K562 (cell line): ENCODE measurements around the gene MAP3K15. TPM values are rescaled to one million over a fixed set of nuclear protein-coding genes. Genes with fewer than 3 reads are reported as not detected.

Experiments used
- ATAC-seq: fragments of 200-7000 bp; cut with Tn5 transposase; 3 replicates; pipeline ENCODE4 v1.9.1; 2020; ENCODE audit warnings: moderate library complexity
- Bru-seq: library from RNA; stranded (reverse); fragments of 400-500 nt; gene quantifications from one replicate; lab custom pipeline; 2021; lab: Mats Ljungman, UMichigan
- BruChase-seq, 2 experiments: library from RNA; stranded (reverse); fragments of 400-500 nt; gene quantifications; one replicate each; lab custom pipeline; 2021; lab: Mats Ljungman, UMichigan
- BruUV-seq: library from RNA; stranded (reverse); fragments of 400-500 nt; replicated peaks from 2 replicates; lab custom pipeline; 2021; lab: Mats Ljungman, UMichigan
- CTCF ChIA-PET: fragments of 300-600 bp; formaldehyde crosslinking; extraction: SDS; loops from one replicate; lab custom pipeline; 2021; ENCODE audit warnings: low intra/inter-chr PET ratio; lab: Yijun Ruan, JAX
- POLR2A ChIA-PET: fragments of 300-600, 350-650 bp; sonication (Branson Sonifier 250); formaldehyde crosslinking; extraction: SDS; loops from one replicate; lab custom pipeline; 2021; ENCODE audit warnings: antibody characterized with exemption, inconsistent platforms; lab: Yijun Ruan, JAX
- DNase-seq, 4 experiments: peaks; one replicate each; pipeline versions ENCODE4 v3.0.0 to v3.0.0-alpha.2; 2011 to 2018; ENCODE audit warnings: low spot score in 3 of 4, mixed read lengths in 3 of 4; ENCODE audit errors: extremely low read depth in 1 of 4
- FAIRE-seq: peaks from 2 replicates; lab custom pipeline; 2011; peaks lifted over from hg19 to GRCh38; lab: Jason Lieb, UNC
- H2AFZ ChIP-seq: 2 replicates; pipeline ENCODE4 v1.6.0; 2011; ENCODE audit warnings: low read depth, low read length, control low read depth, inconsistent platforms
- H3K27ac ChIP-seq: fragments of 200-600 bp; 3 replicates; pipeline ENCODE4 v1.8.0; 2011; ENCODE audit warnings: low read depth, mild to moderate bottlenecking, control low read depth, inconsistent platforms, low read length, moderate library complexity, mixed read lengths; ENCODE audit errors: extremely low read depth
- H3K27me3 ChIP-seq, 2 experiments: fragments of 300-600 bp in 1 of 2; 2 replicates in 1 of 2; 3 replicates in 1 of 2; pipeline versions ENCODE4 v1.6.0 to v1.8.0; 2011; ENCODE audit warnings: inconsistent platforms in 2 of 2, low read length in 2 of 2, mild to moderate bottlenecking in 1 of 2, mixed read lengths in 1 of 2, moderate library complexity in 1 of 2; ENCODE audit not compliant: control insufficient read depth in 2 of 2, insufficient read depth in 2 of 2
- H3K36me3 ChIP-seq: fragments of 300-600 bp; 3 replicates; pipeline ENCODE4 v1.8.0; 2011; ENCODE audit warnings: mild to moderate bottlenecking, low read length, inconsistent platforms; ENCODE audit not compliant: control insufficient read depth, insufficient read depth
- H3K4me1 ChIP-seq, 2 experiments: fragments of 200-600 bp in 1 of 2; replicated peaks in 1 of 2; 2 replicates in 1 of 2; 3 replicates in 1 of 2; pipeline versions ENCODE4 v1.5.1 to v1.8.0; 2011; ENCODE audit warnings: inconsistent platforms in 2 of 2, low read length in 2 of 2, mild to moderate bottlenecking in 1 of 2, mixed read lengths in 1 of 2, moderate library complexity in 1 of 2; ENCODE audit not compliant: control insufficient read depth in 2 of 2, insufficient read depth in 2 of 2
- H3K4me2 ChIP-seq: 2 replicates; pipeline ENCODE4 v1.6.1; 2011; ENCODE audit warnings: low read length, control low read depth, inconsistent platforms, mixed read lengths; ENCODE audit not compliant: insufficient read depth
- H3K4me3 ChIP-seq: fragments of 200-600 bp; sonication (generic), shearing (Covaris generic); 2 replicates; pipeline ENCODE4 v1.5.1; 2016; ENCODE audit warnings: control low read depth, inconsistent platforms
- H3K79me2 ChIP-seq: fragments of 200-600 bp; 3 replicates; pipeline ENCODE4 v1.8.0; 2011; ENCODE audit warnings: low read length, inconsistent platforms; ENCODE audit not compliant: control insufficient read depth, insufficient read depth
- H3K9ac ChIP-seq, 2 experiments: 2 replicates each; pipeline versions ENCODE4 v1.6.0 to v1.6.1; 2011; ENCODE audit warnings: low read depth in 2 of 2, low read length in 2 of 2, control low read depth in 1 of 2, inconsistent platforms in 1 of 2, mild to moderate bottlenecking in 1 of 2, mixed read lengths in 1 of 2; ENCODE audit not compliant: insufficient read depth in 1 of 2
- H3K9me1 ChIP-seq: one replicate; pipeline ENCODE4 v1.6.0; 2011; ENCODE audit warnings: inconsistent platforms, mild to moderate bottlenecking, low read length, moderate library complexity; ENCODE audit not compliant: control insufficient read depth, insufficient read depth
- H3K9me3 ChIP-seq: replicated peaks from 2 replicates; pipeline ENCODE4 v1.5.1; 2011; ENCODE audit warnings: low read depth, low read length, inconsistent platforms; ENCODE audit not compliant: control insufficient read depth, insufficient read depth
- H4K20me1 ChIP-seq: replicated peaks from 2 replicates; pipeline ENCODE4 v1.6.1; 2011; ENCODE audit warnings: low read length, inconsistent platforms, mixed read lengths; ENCODE audit not compliant: control insufficient read depth, insufficient read depth
- CSDE1 ChIP-seq, 2 experiments: fragments of 450-650 bp; IDR thresholded peaks; 2 replicates each; pipeline ENCODE4 v1.6.1; 2016; ENCODE audit warnings: mild to moderate bottlenecking in 1 of 2
- CXXC5 ChIP-seq: fragments of 250-450 bp; sonication (Bioruptor Pico); IDR thresholded peaks from 2 replicates; pipeline ENCODE4 v1.8.0; 2022; ENCODE audit warnings: inconsistent platforms, mild to moderate bottlenecking, moderate library complexity
- ETS2 ChIP-seq: IDR thresholded peaks from 2 replicates; pipeline ENCODE4 v1.6.1; 2016; ENCODE audit warnings: borderline replicate concordance, missing genetic modification characterization, mild to moderate bottlenecking, moderate library complexity, missing compliant biosample characterization; ENCODE audit not compliant: poor library complexity, severe bottlenecking
- FOXA3 ChIP-seq, 2 experiments: fragments of 450-650 bp in 1 of 2; sonication (generic) in 1 of 2; formaldehyde crosslinking; IDR thresholded peaks in 1 of 2; conservative IDR thresholded peaks in 1 of 2; 2 replicates each; pipeline versions ENCODE4 v1.4.0 to v1.8.0; 2020 to 2022; ENCODE audit warnings: mild to moderate bottlenecking in 2 of 2, missing genetic modification reagents in 1 of 2
- ILF3 ChIP-seq: fragments of 450-650 bp; IDR thresholded peaks from 2 replicates; pipeline ENCODE4 v1.6.1; 2018; ENCODE audit warnings: antibody characterized with exemption, mild to moderate bottlenecking, moderate library complexity, borderline replicate concordance
- MCM2 ChIP-seq: fragments of 450-650 bp; IDR thresholded peaks from 2 replicates; pipeline ENCODE4 v1.6.1; 2017; ENCODE audit warnings: low read depth, mild to moderate bottlenecking
- THAP7 ChIP-seq: fragments of 250-450 bp; sonication (Bioruptor Pico); IDR thresholded peaks from 2 replicates; pipeline ENCODE4 v1.5.0; 2021
- TRIM24 ChIP-seq, 2 experiments: fragments of 450-650 bp; IDR thresholded peaks; 2 replicates each; pipeline ENCODE4 v1.6.1; 2016
- ZBTB43 ChIP-seq: sonication (generic); formaldehyde crosslinking; IDR thresholded peaks from 2 replicates; pipeline ENCODE4 v1.8.0; 2023; ENCODE audit warnings: mild to moderate bottlenecking, missing genetic modification reagents
- ZNF41 ChIP-seq: fragments of 250-450 bp; sonication (Bioruptor Pico); conservative IDR thresholded peaks from 2 replicates; pipeline ENCODE4 v1.4.0; 2020; ENCODE audit warnings: mild to moderate bottlenecking
- WGBS: fragments of 100-300 bp; shearing (Covaris generic); methylation state at CpG from one replicate; pipeline ENCODE4 v1.1.6; 2016; ENCODE audit warnings: low coverage, mixed read lengths; ENCODE audit not compliant: insufficient coverage; ENCODE audit errors: missing lambda C conversion rate; 5-methylcytosine and 5-hydroxymethylcytosine counted together
- in situ Hi-C: fragments of 300-500 bp; cut with MboI; formaldehyde crosslinking; loops from 4 replicates; pipeline ENCODE4 v1.15.0; 2018; ENCODE audit warnings: inconsistent platforms, mixed read lengths
- intact Hi-C: fragments of 100-400 bp; cut with micrococcal nuclease; formaldehyde crosslinking; loops from 2 replicates; pipeline ENCODE4 v1.14.2; 2022
- long read RNA-seq, 3 experiments: library from polyadenylated mRNA in 2 of 3; library from RNA in 1 of 3; unstranded in 2 of 3; stranded (forward) in 1 of 3; transcript quantifications; one replicate each; pipeline ENCODE4 v2.0.0, GENCODE V29; 2019 to 2022
- polyA minus RNA-seq, 3 experiments: library from RNA; depleted of rRNA, polyadenylated mRNA; stranded (reverse); fragments of >200 nt; gene quantifications; 2 replicates each; pipeline ENCODE4 v1.2.3, GENCODE V29; 2011
- polyA plus RNA-seq, 8 experiments: library from polyadenylated mRNA; depleted of rRNA in 4 of 8; stranded (reverse) in 5 of 8; unstranded in 3 of 8; fragments of >200 nt; fragmentation: Nextera tagmentation in 2 of 8; fragmentation: Illumina TruSeq in 1 of 8; extraction: Ambion mirVana in 2 of 8; extraction: Trizol in 1 of 8; gene quantifications; 2 replicates each; pipeline versions ENCODE4 v1.2.1 to v1.2.3, GENCODE V29; 2011 to 2014; ENCODE audit warnings: inconsistent platforms in 1 of 8, missing spikeins in 1 of 8
- total RNA-seq, 7 experiments: library from RNA; depleted of rRNA in 6 of 7; stranded (reverse); fragments of >200 nt in 6 of 7; fragmentation: Illumina TruSeq in 2 of 7; extraction: Trizol in 2 of 7; gene quantifications; 2 replicates each; pipeline versions ENCODE4 v1.2.1 to v1.2.3, GENCODE V29; 2011 to 2021; ENCODE audit warnings: low replicate concordance in 1 of 7
- TF ChIP-seq, protein P1 (sequence below): sonication (generic); formaldehyde crosslinking; IDR thresholded peaks from 2 replicates; pipeline ENCODE4 v1.9.0; 2022; ENCODE audit warnings: mild to moderate bottlenecking, missing genetic modification reagents

The MAP3K15 gene
- 0.09 TPM in 1 of 2 replicates, not detected in the other for total RNA-seq (2011; cell fraction: chromatin; rRNA removed; ENCODE audit: low replicate concordance)
- 0.13 TPM in 1 of 2 replicates, not detected in the other for total RNA-seq (2011; cell fraction: nucleolus; rRNA removed)
- total RNA-seq (2011; cell fraction: nucleoplasm; rRNA removed): not detected in 2 replicates
- not detected in 2 replicates for total RNA-seq (2014; rRNA removed)
- total RNA-seq (2014; rRNA removed; fragmentation: Illumina TruSeq; extraction: Trizol): not detected in 2 replicates
- 0.08 and 0.11 TPM in 2 replicates for total RNA-seq (2015; rRNA removed; fragmentation: Illumina TruSeq; extraction: Trizol)
- total RNA-seq (2021): 0.18 TPM in 1 of 2 replicates, not detected in the other
- 0.03 and 0.04 TPM in 2 replicates for polyA plus RNA-seq (2011; rRNA removed)
- 0.03 and 0.07 TPM in 2 replicates for polyA plus RNA-seq (2011; cell fraction: cytosol; rRNA removed)
- polyA plus RNA-seq (2011; cell fraction: nucleus; rRNA removed): 0.04 and 0.06 TPM in 2 replicates
- polyA plus RNA-seq (2012): 0.04 and 0.32 TPM in 2 replicates
- polyA plus RNA-seq (2014; fragmentation: Illumina TruSeq; extraction: Trizol): not detected in 2 replicates
- polyA plus RNA-seq (2014; fragmentation: Nextera tagmentation; extraction: Ambion mirVana): not detected
- polyA plus RNA-seq (2014; rRNA removed): 0.29 TPM in 1 of 2 replicates, not detected in the other
- polyA minus RNA-seq (2011; rRNA and poly(A)+ RNA removed): not detected in 2 replicates
- polyA minus RNA-seq (2011; cell fraction: cytosol; rRNA and poly(A)+ RNA removed): not detected in 2 replicates
- polyA minus RNA-seq (2011; cell fraction: nucleus; rRNA and poly(A)+ RNA removed): not detected in 2 replicates
- percentile 8 among the genes with signal in this experiment for Bru-seq, nascent RNA
- percentile 17 among the genes with signal in this experiment for BruChase-seq, experiment 1, labeled RNA remaining after a 2-hour chase
- BruChase-seq, experiment 2, labeled RNA remaining after a 6-hour chase: percentile 14 among the genes with signal in this experiment
- long read RNA-seq, experiment 1, partial matches to known transcripts: 1 of 1 reads
- long read RNA-seq, experiment 1, other reads (novel, unspliced or antisense): 0 of 1 reads
- long read RNA-seq, experiment 2, partial matches to known transcripts: 0 of 1 reads
- long read RNA-seq, experiment 2, other reads (novel, unspliced or antisense): 1 of 1 reads
- long read RNA-seq, experiment 3: 0 reads

DNA sequence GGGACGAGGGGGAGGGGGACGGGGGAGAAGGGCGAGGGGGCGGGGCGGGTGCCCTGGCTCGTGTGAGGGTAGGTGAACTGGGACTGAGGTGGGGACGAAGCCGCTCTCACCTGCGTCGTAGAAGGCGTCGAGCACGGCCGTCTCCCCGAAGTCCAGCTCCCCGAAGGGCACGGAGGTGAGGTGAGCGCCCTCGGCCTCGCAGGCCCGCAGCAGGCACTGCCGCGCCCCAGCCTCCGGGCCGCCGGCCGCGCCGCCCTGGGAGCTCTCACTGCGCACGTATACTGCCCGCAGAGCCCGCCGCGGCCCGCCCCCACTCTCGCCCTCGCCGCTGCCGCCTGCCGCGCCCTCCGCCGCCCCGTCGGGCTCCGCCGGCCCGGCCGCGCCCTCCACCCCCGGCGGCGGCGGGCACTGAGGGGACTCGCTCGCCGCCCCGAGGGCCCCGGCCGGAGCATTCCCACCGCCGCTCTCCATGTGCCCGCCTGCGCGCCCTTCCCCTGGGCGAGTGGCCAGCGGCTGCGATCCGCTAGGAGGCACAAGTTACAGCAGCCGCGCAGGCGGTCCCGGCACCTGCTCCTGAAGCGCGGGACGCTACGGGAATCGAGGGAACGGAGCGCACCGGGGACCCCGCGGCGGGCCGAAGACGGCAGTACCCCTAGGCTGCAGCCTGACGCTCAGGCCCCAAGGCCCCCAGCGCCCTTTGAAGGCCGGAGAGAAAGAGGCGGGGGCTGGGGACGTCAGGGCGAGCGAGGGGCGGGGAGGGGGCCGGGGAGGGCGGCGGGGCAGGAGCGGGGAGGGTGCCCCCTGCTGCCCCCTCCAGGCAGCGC lies at the start of gene MAP3K15:
TSS of gene MAP3K15 (minus strand) at position 718 of the 824 bp plus-strand sequence. CDS start at position 471, 247 bp downstream.
- WGBS: no CpG with 5 or more reads among the region's 100 CpGs
- no peak within 1 kb of the TSS for H3K27ac ChIP-seq
- ChIA-PET POLR2A (no interaction called here), CTCF (no interaction called here)
- no peak within 1 kb of the TSS for H3K4me2 ChIP-seq
- no peak for FAIRE-seq
- no peak within 1 kb of the TSS for H3K4me3 ChIP-seq
- no peaks in the 10 kb centered on the region for H3K27me3 ChIP-seq
- in situ Hi-C loops (no loop called here), intact Hi-C loops (no loop called here)
- H4K20me1 ChIP-seq: no peaks in the 10 kb centered on the region
- no peaks in the 10 kb centered on the region for H3K9me3 ChIP-seq
- no peaks in the 10 kb centered on the region for H3K79me2 ChIP-seq
- H3K9ac ChIP-seq: no peak within 1 kb of the TSS
- no peaks in the 10 kb centered on the region for H3K36me3 ChIP-seq
- no peaks in the 10 kb centered on the region for H3K4me1 ChIP-seq
- peak; percentile 7 to 31 (median 27) for DNase-seq
- no TSS peak for BruUV-seq
- H2AFZ ChIP-seq: no peak within 1 kb of the TSS
- peak; percentile 73 for ATAC-seq
- no peaks in the 10 kb centered on the region for H3K9me1 ChIP-seq
- TF ChIP-seq ETS2 (tag): no peak
- no peak for TF ChIP-seq ILF3
- no peak for TF ChIP-seq ZNF41 (CRISPR knock-in tag)
- no peak for TF ChIP-seq CSDE1 (IDR thresholded peaks at IDR 0.05)
- TF ChIP-seq ZBTB43 (CRISPR knock-in tag): no peak
- no peak for TF ChIP-seq TRIM24 (IDR thresholded peaks at IDR 0.05)
- no peak for TF ChIP-seq FOXA3 (CRISPR knock-in tag; conservative IDR thresholded peaks at IDR 0.05 in 1 of 2, IDR thresholded peaks at IDR 0.05 in 1 of 2)
- no peak for TF ChIP-seq THAP7 (CRISPR knock-in tag)
- no peak for TF ChIP-seq MCM2
- TF ChIP-seq, protein P1, sequence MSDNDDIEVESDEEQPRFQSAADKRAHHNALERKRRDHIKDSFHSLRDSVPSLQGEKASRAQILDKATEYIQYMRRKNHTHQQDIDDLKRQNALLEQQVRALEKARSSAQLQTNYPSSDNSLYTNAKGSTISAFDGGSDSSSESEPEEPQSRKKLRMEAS: 0 out of 2 replicates have a peak, but pooled peaks have one; percentile 20
- TF ChIP-seq CXXC5 (CRISPR knock-in tag): 0 out of 2 replicates have a peak, but pooled peaks have one; percentile 20
